Neural cell (in vitro differentiated cells): ENCODE results near the gene DNM3. TPM values are rescaled to one million over a fixed set of nuclear protein-coding genes. Genes with fewer than 3 reads are reported as not detected.

Source experiments
- H2AFZ ChIP-seq: fragments of 200-600, 300-800 bp; sonication (generic), shearing (Covaris generic); 2 replicates; pipeline ENCODE4 v1.6.0; 2014; ENCODE audit warnings: low read depth, mild to moderate bottlenecking, antibody characterized with exemption, low read length, moderate library complexity
- H3F3A ChIP-seq: fragments of 200-600 bp; shearing (Covaris generic); 2 replicates; pipeline ENCODE4 v1.6.1; 2016; ENCODE audit warnings: mild to moderate bottlenecking, moderate library complexity, mixed read lengths, antibody characterized with exemption, low read length; ENCODE audit not compliant: insufficient read depth, poor library complexity, severe bottlenecking
- H3K27ac ChIP-seq: fragments of 200-600, 300-800 bp; sonication (generic), shearing (Covaris generic); 2 replicates; pipeline ENCODE4 v1.5.1; 2014; ENCODE audit warnings: mild to moderate bottlenecking, low read length, moderate library complexity
- H3K27me3 ChIP-seq: fragments of 300-800, 200-600 bp; sonication (generic), shearing (Covaris generic); 2 replicates; pipeline ENCODE4 v1.6.0; 2014; ENCODE audit warnings: mild to moderate bottlenecking, low read depth, low read length, moderate library complexity; ENCODE audit not compliant: insufficient read depth
- H3K36me3 ChIP-seq: fragments of 300-800, 200-600 bp; sonication (generic), shearing (Covaris generic); 2 replicates; pipeline ENCODE4 v1.5.1; 2014; ENCODE audit warnings: mild to moderate bottlenecking, antibody characterized with exemption, low read length, moderate library complexity; ENCODE audit not compliant: insufficient read depth
- H3K4me2 ChIP-seq: fragments of 300-800, 200-600 bp; sonication (generic), shearing (Covaris generic); 2 replicates; pipeline ENCODE4 v1.6.0; 2014; ENCODE audit warnings: mild to moderate bottlenecking, low read length
- H3K4me3 ChIP-seq: fragments of 300-800, 200-600 bp; sonication (generic), shearing (Covaris generic); 2 replicates; pipeline ENCODE4 v1.5.1; 2014; ENCODE audit warnings: mild to moderate bottlenecking, low read length, moderate library complexity
- H3K79me2 ChIP-seq: fragments of 200-600 bp; shearing (Covaris generic); replicated peaks from 2 replicates; pipeline ENCODE4 v1.6.0; 2014; ENCODE audit warnings: mild to moderate bottlenecking, low read length, moderate library complexity; ENCODE audit not compliant: insufficient read depth
- H3K9ac ChIP-seq: fragments of 300-800, 200-600 bp; sonication (generic), shearing (Covaris generic); 2 replicates; pipeline ENCODE4 v1.6.1; 2016; ENCODE audit warnings: mild to moderate bottlenecking, low read length, mixed read lengths
- H3K9me2 ChIP-seq: fragments of 200-600 bp; shearing (Covaris generic); 2 replicates; pipeline ENCODE4 v1.6.1; 2016; ENCODE audit warnings: mild to moderate bottlenecking, low read length, mixed read lengths; ENCODE audit not compliant: insufficient read depth
- H3K9me3 ChIP-seq: fragments of 200-600, 300-800 bp; sonication (generic), shearing (Covaris generic); 2 replicates; pipeline ENCODE4 v1.6.1; 2016; ENCODE audit warnings: mild to moderate bottlenecking, mixed run types, low read length, moderate library complexity, mixed read lengths
- H4K20me1 ChIP-seq: fragments of 200-600 bp; shearing (Covaris generic); 2 replicates; pipeline ENCODE4 v1.6.1; 2016; ENCODE audit warnings: mild to moderate bottlenecking, mixed run types; ENCODE audit not compliant: insufficient read depth
- EP300 ChIP-seq: fragments of 450-650 bp; conservative IDR thresholded peaks from 2 replicates; pipeline ENCODE4 v1.6.1; 2014; ENCODE audit warnings: antibody characterized with exemption, mild to moderate bottlenecking, moderate library complexity; ENCODE audit not compliant: poor library complexity, severe bottlenecking
- EZH2 ChIP-seq: fragments of 200-600, 300-800 bp; shearing (Covaris generic), sonication (generic); IDR thresholded peaks from 2 replicates; pipeline ENCODE4 v1.6.1; 2014; ENCODE audit warnings: antibody characterized with exemption, low read length, borderline replicate concordance, mild to moderate bottlenecking; ENCODE audit not compliant: insufficient read depth, poor library complexity, severe bottlenecking
- MXI1 ChIP-seq: fragments of 450-650 bp; conservative IDR thresholded peaks from 2 replicates; pipeline ENCODE4 v1.6.1; 2014; ENCODE audit warnings: antibody characterized with exemption, mild to moderate bottlenecking; ENCODE audit not compliant: poor library complexity, severe bottlenecking
- POLR2AphosphoS5 ChIP-seq: IDR thresholded peaks from 2 replicates; pipeline ENCODE4 v1.6.1; 2012
- RAD21 ChIP-seq: fragments of 450-650 bp; conservative IDR thresholded peaks from 2 replicates; pipeline ENCODE4 v1.6.1; 2014; ENCODE audit warnings: antibody characterized with exemption, mild to moderate bottlenecking, moderate library complexity
- REST ChIP-seq: IDR thresholded peaks from 2 replicates; pipeline ENCODE4 v1.6.1; 2012; ENCODE audit warnings: borderline replicate concordance
- SMC3 ChIP-seq: fragments of 450-650 bp; conservative IDR thresholded peaks from 2 replicates; pipeline ENCODE4 v1.6.1; 2014; ENCODE audit warnings: antibody characterized with exemption, mild to moderate bottlenecking, moderate library complexity; ENCODE audit not compliant: poor library complexity
- TAF1 ChIP-seq: IDR thresholded peaks from 2 replicates; pipeline ENCODE4 v1.6.1; 2012; ENCODE audit warnings: low read depth
- polyA plus RNA-seq: library from polyadenylated mRNA; depleted of rRNA; stranded (reverse); fragments of >200 nt; gene quantifications from 2 replicates; pipeline ENCODE4 v1.2.3, GENCODE V29; 2014
- TF ChIP-seq, protein P1 (sequence below): fragments of 450-650 bp; IDR thresholded peaks from 2 replicates; pipeline ENCODE4 v1.5.1; 2014; ENCODE audit warnings: antibody characterized with exemption, mild to moderate bottlenecking, moderate library complexity; ENCODE audit not compliant: poor library complexity, severe bottlenecking

DNM3 gene
- polyA plus RNA-seq, 1 donor from 2014 or later = 37.1 TPM

GRCh38 chr1:172147541-172147940 lies 306.2 kb downstream of the DNM3 start:
- no peaks in the 10 kb centered on the region for H3K79me2 ChIP-seq
- H3K9me2 ChIP-seq = no peaks in the 10 kb centered on the region
- no peaks in the 10 kb centered on the region for H3K27me3 ChIP-seq

DNA sequence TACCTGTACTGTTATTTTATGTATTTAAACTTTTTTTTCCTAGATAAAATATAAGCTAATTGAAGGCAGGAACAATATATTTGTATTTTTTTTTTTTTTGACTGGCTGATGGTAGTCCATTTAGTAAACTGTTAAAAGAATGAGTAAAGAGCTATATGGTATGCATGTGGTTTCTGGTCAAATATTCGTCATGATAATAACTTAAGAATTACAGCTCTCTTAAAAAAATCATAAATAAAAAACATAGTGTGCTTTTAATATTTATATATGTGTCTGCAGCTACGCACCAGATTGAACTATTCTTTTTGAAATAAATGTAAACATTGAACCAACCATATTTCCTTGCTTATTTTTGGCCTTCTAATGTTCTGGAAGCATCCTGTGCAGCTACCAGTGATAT lies 306.9 kb downstream of the DNM3 start:
- H3K4me3 ChIP-seq = no peak overlapping the region
- H3K36me3 ChIP-seq = no peaks in the 10 kb centered on the region
- no peaks in the 10 kb centered on the region for H3K27me3 ChIP-seq
- H4K20me1 ChIP-seq = no peaks in the 10 kb centered on the region
- TF ChIP-seq EP300 = no peak
- no peak for TF ChIP-seq REST
- TF ChIP-seq, protein P1, sequence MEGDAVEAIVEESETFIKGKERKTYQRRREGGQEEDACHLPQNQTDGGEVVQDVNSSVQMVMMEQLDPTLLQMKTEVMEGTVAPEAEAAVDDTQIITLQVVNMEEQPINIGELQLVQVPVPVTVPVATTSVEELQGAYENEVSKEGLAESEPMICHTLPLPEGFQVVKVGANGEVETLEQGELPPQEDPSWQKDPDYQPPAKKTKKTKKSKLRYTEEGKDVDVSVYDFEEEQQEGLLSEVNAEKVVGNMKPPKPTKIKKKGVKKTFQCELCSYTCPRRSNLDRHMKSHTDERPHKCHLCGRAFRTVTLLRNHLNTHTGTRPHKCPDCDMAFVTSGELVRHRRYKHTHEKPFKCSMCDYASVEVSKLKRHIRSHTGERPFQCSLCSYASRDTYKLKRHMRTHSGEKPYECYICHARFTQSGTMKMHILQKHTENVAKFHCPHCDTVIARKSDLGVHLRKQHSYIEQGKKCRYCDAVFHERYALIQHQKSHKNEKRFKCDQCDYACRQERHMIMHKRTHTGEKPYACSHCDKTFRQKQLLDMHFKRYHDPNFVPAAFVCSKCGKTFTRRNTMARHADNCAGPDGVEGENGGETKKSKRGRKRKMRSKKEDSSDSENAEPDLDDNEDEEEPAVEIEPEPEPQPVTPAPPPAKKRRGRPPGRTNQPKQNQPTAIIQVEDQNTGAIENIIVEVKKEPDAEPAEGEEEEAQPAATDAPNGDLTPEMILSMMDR = no peak
- TF ChIP-seq POLR2AphosphoS5 = no peak
- TF ChIP-seq RAD21 = no peak
- TF ChIP-seq EZH2 = no peak
- H3K79me2 ChIP-seq = no peaks in the 10 kb centered on the region
- no peak overlapping the region for H3K4me2 ChIP-seq
- no peak overlapping the region for H3K27ac ChIP-seq
- no peaks in the 10 kb centered on the region for H3K9me2 ChIP-seq
- no peak overlapping the region for H2AFZ ChIP-seq
- no peak overlapping the region for H3K9ac ChIP-seq
- H3F3A ChIP-seq = no peaks in the 10 kb centered on the region
- H3K9me3 ChIP-seq = no peaks in the 10 kb centered on the region

More at GRCh38 chr1:172147541-172147940, 306.2 kb downstream of the DNM3 start:
- Histone ChIP-seq H3K9ac (no peak overlapping the region), H2AFZ (no peak overlapping the region), H3K4me2 (no peak overlapping the region), H3F3A (no peaks in the 10 kb centered on the region), H3K36me3 (no peaks in the 10 kb centered on the region), H3K4me3 (no peak overlapping the region), H3K9me3 (no peaks in the 10 kb centered on the region), H3K27ac (no peak overlapping the region), H4K20me1 (no peaks in the 10 kb centered on the region)
- no peak for TF ChIP-seq EZH2
- TF ChIP-seq TAF1 = no peak
- no peak for TF ChIP-seq SMC3
- no peak for TF ChIP-seq RAD21
- no peak for TF ChIP-seq REST
- TF ChIP-seq EP300 = no peak
- TF ChIP-seq, protein P1 = no peak
- no peak for TF ChIP-seq POLR2AphosphoS5
- TF ChIP-seq MXI1 = no peak
